ENCODE data around the gene AKAP1.

AKAP1 gene

DNA sequence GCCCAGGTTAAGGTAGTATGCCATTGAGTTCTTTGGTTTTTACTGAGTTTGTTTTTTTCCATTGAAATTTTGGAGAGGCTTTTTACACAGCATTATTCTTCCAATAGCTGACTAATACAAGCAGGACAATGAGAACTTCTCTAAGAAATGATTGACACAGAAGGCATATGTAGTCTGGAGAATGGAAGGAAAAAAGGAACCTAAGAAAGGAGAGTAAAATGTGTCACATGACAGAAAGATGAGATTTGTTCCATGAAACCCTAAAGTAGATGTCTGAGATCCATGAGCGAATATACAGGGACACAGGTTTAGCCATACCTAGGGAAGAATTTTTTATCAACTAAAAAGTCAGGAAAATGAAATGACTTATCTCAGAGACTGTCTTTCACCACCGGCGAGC lies 80.7 kb downstream of the AKAP1 start:
- TF ChIP-seq, protein P1, sequence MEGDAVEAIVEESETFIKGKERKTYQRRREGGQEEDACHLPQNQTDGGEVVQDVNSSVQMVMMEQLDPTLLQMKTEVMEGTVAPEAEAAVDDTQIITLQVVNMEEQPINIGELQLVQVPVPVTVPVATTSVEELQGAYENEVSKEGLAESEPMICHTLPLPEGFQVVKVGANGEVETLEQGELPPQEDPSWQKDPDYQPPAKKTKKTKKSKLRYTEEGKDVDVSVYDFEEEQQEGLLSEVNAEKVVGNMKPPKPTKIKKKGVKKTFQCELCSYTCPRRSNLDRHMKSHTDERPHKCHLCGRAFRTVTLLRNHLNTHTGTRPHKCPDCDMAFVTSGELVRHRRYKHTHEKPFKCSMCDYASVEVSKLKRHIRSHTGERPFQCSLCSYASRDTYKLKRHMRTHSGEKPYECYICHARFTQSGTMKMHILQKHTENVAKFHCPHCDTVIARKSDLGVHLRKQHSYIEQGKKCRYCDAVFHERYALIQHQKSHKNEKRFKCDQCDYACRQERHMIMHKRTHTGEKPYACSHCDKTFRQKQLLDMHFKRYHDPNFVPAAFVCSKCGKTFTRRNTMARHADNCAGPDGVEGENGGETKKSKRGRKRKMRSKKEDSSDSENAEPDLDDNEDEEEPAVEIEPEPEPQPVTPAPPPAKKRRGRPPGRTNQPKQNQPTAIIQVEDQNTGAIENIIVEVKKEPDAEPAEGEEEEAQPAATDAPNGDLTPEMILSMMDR (IDR thresholded peaks at IDR 0.05; ENCODE audit: low read depth, low read length, missing control alignments) = no peak

DNA sequence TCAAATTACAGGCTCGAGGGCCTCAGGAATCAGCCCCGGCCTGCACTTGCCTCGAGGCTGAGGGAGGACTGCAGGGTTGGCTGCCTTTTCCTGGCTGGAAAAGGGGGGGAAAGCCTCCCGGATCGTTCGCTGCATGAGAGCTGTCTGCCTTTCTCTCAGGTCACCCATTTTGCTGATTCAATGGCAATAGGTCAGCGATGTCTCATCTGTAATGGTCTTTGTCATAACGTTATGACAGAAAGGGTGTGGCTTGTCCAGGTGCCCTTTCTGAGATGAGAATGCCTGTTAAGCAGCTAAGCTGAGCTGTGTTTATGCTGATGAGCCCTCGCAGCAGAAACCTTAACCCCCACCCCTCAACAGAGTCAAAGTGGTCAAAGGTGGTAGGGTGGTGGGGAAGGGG lies 81.8 kb downstream of the AKAP1 start:
- no peak overlapping the region for H3K4me3 ChIP-seq (replicated peaks; ENCODE audit: low read depth, low read length)
- TF ChIP-seq, protein P1 (IDR thresholded peaks at IDR 0.05; ENCODE audit: low read depth, low read length, missing control alignments) = no peak

More for the DNA sequence above, 80.7 kb downstream of the AKAP1 start:
- H3K4me3 ChIP-seq (replicated peaks; ENCODE audit: low read depth, low read length) = no peak overlapping the region
- no peak for DNase-seq (ENCODE audit: extremely low read depth, low read depth)

DNA sequence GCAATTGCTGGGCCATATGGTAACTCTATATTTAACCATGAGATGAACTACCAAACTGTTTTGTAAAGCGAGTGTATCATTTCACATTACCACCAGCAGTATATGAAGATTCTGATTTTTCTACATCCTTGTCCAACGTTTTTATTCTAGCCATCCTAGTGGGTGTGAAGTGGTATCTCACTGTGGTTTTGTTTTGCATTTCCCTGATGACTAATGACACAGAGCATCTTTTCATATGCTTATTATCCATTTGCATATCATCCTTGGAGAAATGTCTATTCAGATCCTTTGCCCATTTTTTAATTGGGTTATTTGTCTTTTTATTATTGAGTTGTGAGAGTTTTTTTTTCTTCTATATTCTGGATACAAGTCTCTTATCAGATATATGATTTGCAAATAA lies 83.6 kb downstream of the AKAP1 start:
- DNase-seq (ENCODE audit: extremely low read depth, low read depth) = no peak
- TF ChIP-seq, protein P1 (IDR thresholded peaks at IDR 0.05; ENCODE audit: low read depth, low read length, missing control alignments) = no peak
- H3K4me3 ChIP-seq (replicated peaks; ENCODE audit: low read depth, low read length) = no peak overlapping the region

More for the DNA sequence above, 81.8 kb downstream of the AKAP1 start:
- DNase-seq (ENCODE audit: extremely low read depth, low read depth) = no peak

DNA sequence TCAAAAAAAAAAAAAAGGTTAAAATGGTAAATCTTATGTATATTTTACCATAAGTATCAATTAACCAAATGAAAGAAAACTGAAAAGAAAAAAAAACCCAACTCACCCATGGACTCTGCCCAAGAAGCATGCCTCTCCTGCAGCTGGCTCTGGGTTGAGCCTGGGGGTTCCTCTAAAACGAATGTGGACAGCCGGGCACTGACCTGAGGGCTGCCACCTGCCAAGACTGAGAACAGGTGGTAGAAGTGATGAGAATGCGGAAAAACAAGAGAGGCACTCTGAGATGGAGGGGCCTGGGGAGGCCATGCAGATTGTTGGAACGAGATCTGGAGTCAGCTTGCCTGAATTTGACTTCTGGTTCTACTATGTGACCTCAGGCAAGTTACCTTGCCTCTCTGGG lies 85.8 kb downstream of the AKAP1 start:
- no peak overlapping the region for H3K4me3 ChIP-seq (replicated peaks; ENCODE audit: low read depth, low read length)
- DNase-seq (ENCODE audit: extremely low read depth, low read depth) = no peak
- TF ChIP-seq, protein P1 (IDR thresholded peaks at IDR 0.05; ENCODE audit: low read depth, low read length, missing control alignments) = no peak

All from HFF-Myc (cell line).